Fibroblast of lung (primary cell): ENCODE measurements around the gene CHCHD6.

Experiments
- CTCF ChIP-seq, 2 donors: IDR thresholded peaks in 1 of 2; conservative IDR thresholded peaks in 1 of 2; 1 replicate in 1 of 2; 2 replicates in 1 of 2; pipeline ENCODE4 v1.5.1; 2011 to 2012; ENCODE audit warnings: low read length in 2 of 2, control low read depth in 1 of 2, inconsistent platforms in 1 of 2, low read depth in 1 of 2, mild to moderate bottlenecking in 1 of 2
- EZH2 ChIP-seq: IDR thresholded peaks from 2 replicates; pipeline ENCODE4 v1.5.1; 2012; ENCODE audit warnings: low read length, control low read depth, mild to moderate bottlenecking; ENCODE audit errors: missing control alignments

- TF ChIP-seq CTCF (conservative IDR thresholded peaks at IDR 0.05 in 1 of 2, IDR thresholded peaks at IDR 0.05 in 1 of 2; ENCODE audit: low read depth in 1 of 2, low read length in 2 of 2) (no peak), EZH2 (no peak)
Observed at GRCh38 chr3:126891141-126891540, 187.1 kb downstream of the CHCHD6 start.
